Thyroid gland (tissue), 4 donors: ENCODE measurements around the gene SLCO6A1.

Experiments used
- CTCF ChIP-seq, 6 experiments: fragments of 200-600 bp in 3 of 6; fragments of 450-650 bp in 3 of 6; sonication (generic) in 3 of 6; IDR thresholded peaks; one replicate each; pipeline ENCODE4 v1.5.1; 2016 to 2019; ENCODE audit warnings: antibody characterized with exemption in 6 of 6, mild to moderate bottlenecking in 2 of 6, inconsistent platforms in 1 of 6, moderate library complexity in 1 of 6
- POLR2A ChIP-seq, 2 donors: fragments of 450-650 bp; IDR thresholded peaks; one replicate each; pipeline ENCODE4 v1.6.1; 2017; ENCODE audit warnings: antibody characterized with exemption in 2 of 2, mild to moderate bottlenecking in 2 of 2, moderate library complexity in 1 of 2

- no peak for TF ChIP-seq CTCF (IDR thresholded peaks at IDR 0.05)
- no peak for TF ChIP-seq POLR2A (IDR thresholded peaks at IDR 0.05)
These were observed 15.1 kb downstream of the SLCO6A1 start for GRCh38 chr5:102483736-102484135.
